HG02588 (cell line): ENCODE results near the gene B3GALNT2.

Source experiments
- ATAC-seq: cut with Tn5 transposase; IDR thresholded peaks from one replicate; pipeline ENCODE4 v1.9.1; 2021; ENCODE audit warnings: mild to moderate bottlenecking, moderate library complexity; ENCODE audit not compliant: unreplicated experiment

The B3GALNT2 gene

DNA sequence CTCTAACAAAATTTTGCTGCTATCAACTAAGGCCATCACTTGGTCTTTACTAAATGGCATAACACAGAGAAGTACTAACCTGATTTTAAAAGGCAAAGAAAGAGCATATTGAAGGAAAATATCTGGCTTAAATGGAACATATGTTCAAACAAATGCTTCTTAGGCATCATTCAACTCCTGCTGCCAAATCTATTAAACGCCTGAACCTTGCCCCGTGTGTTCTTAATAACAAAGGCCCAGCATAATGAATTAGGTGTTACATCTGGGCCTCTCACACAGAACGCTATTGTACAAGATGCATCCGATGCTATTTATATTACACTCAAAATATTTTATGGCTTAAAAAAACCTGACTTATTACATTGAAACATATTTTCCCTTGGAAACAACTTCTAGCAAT is 48.4 kb downstream of the B3GALNT2 start:
- no peak for ATAC-seq

- no peak for ATAC-seq
These were observed 49.2 kb downstream of the B3GALNT2 start for GRCh38 chr1:235455097-235455496.

DNA sequence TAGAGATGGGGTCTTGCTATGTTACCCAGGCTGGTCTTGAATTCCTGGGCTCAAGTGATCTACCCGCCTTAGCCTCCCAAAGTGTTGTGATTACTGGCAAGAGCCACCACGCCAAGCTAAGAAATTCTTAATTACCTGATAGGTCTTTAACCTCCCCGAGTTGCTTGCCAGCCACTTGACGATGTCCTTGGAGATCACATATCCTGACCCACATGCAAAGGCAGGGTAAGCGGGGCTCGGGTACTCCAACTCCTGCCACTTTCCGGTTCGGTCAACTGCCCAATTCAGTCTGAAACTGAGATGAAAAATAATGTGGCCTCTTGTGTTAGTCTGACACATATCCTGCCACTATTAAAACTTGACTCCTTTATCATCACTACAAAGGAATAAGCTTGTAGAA is 50.2 kb downstream of the B3GALNT2 start:
- ATAC-seq: no peak

DNA sequence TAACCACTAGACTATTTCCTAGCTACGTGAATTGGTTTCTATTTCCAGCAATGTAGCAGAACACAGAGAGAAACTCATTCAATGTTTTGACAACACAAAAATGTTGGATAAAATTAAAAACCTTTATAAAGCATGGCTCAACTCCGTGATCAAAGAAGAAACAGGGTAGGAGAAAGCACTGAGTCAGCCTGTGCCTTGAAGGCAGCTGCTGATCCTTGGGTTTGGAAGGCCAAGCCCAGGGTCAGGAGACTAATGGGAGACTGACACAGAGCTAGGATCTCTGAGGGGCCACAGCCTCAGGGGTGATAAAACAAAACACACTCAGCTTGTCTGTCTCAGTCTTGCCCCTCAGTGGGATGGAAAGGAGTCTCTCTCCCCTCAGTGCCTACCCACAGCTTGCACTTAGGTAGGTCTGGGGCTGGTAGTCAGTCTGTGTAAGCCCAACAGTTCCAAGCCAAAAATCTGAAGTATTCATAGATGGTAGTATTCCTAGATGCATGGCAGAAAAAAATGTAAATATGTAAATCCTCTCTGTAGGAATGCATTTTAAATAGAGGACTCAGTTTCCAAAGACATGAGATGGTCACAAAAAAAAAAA is 53.3 kb downstream of the B3GALNT2 start:
- ATAC-seq: no peak

- ATAC-seq: no peak
These were observed 53.8 kb downstream of the B3GALNT2 start for GRCh38 chr1:235450433-235450832.

GRCh38 chr1:235448616-235449015 is 55.6 kb downstream of the B3GALNT2 start:
- ATAC-seq: no peak

DNA sequence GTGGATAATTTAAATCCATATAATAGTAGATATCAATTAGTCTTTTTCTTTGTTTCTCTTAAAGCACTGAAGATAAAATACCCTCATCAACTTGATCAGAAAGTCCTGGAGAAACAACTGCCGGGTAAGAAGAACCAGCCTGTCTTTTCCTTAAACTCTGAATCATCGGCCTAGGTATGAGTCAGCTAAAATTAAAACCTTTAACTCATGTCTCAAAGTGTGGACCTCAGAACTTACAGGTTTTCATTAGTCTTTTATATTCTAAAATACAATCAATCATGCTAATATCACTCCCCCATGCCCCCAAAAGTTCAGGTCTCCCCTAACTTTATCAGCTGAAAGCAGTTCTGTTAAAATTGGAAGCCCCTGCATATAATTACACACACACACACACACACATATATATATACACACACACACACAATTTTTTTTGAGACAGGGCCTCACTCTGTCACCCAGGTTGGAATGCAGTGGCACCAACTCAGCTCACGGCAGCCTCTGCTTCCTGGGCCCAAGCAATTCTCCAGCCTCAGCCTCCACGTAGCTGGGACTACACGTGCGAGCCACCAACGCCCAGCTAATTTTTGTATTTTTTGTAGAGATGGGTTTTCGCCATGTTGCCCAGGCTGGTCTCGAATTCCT is 61.3 kb downstream of the B3GALNT2 start:
- ATAC-seq: no peak

DNA sequence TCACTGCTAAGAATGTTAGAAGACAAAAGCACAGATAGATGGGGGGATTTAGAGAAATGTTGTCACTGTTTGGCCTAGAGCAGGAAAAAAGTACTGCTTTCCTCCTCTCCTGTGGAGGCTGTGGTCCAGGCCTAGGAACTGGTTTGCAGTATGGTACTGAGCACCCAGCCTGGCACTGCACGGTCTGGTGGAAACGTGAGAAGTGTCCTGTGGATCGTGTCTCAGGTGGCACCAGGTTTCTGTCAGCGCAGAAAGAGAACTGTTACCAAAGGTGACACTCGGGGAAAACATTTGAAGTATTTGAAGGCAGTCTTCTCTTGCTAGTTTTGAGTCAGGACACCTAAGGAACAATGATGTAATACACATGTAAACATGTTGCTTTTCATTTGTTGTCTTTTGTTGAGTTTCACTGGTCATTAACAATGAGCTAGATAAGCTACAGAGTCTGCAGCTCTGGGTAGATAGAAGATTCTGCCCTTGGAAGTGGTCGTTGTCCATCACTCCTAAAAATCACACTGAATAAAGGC is 63.0 kb downstream of the B3GALNT2 start:
- ATAC-seq: no peak

- ATAC-seq: no peak
These were observed 70.3 kb downstream of the B3GALNT2 start for GRCh38 chr1:235434001-235434400.

DNA sequence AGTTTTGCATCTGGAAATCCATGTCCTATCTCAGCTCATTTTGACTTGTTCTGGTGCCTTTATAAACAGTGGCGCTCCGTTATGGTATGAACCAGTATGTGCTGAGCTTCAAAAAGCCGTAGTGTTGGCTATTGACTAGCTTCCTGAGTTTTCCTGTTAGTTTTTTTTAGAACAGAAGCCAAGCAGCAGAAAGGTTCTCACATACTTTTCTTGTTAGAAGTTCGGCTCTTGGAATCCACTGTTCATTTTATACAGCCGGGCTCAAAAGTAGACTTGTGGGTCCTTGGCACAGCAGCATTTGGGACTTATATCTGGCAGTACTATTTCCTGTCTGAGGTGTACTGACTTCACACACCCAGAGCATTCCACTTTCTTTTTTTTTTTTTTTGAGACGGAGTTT is 73.3 kb downstream of the B3GALNT2 start:
- ATAC-seq: no peak

DNA sequence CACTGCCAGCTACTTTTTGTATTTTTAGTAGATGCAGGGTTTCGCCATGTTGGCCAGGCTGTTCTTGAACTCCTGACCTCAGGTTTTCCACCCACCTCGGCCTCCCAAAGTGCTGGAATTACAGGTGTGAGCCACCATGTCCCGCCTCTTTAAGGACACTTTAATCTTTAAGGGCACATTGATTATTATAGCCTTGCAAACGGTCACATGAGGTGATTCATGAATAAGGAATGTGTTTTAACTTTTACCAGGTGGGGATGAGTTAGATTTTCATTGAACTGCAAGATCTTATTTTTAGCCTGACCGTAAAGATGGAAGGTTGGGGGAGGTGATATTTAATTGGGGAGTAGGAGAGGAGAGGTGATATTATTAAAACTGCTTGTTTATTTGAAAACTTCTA is 75.1 kb downstream of the B3GALNT2 start:
- ATAC-seq: no peak

DNA sequence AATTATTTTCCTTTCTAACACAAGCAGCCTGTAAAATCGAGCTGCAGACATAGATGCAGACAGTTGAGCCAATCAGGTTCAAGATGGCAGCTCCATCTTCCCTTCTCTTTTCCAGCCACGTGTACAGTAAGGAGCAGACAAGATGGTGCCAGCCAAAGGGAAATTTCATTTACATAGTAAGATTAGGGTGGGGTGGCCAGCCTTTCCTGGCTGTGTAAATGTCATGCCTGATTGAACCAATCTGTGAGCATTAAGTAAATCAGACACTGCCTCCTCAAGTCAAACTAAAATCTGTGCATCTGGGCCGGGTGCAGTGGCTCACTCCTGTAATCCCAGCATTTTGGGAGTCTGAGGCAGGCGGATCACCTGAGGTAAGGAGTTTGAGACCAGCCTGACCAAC is 76.8 kb downstream of the B3GALNT2 start:
- ATAC-seq: no peak

DNA sequence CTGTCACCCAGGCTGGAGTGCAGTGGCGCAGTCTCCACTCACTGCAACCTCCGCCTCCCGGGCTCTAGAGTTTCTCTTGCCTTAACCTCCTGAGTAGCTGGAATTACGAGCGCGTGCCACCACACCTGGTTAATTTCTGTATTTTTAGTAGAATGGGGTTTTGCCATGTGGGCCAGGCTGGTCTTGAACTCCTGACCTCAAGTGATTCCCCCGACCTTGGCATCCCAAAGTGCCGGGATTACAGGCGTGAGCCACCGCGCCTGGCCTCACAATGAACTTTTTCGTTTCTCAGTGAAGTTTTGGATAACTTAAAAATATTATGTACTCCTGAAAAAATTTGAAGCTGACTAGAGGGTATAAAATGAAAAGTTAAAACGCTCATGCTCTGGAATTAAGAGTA is 77.6 kb downstream of the B3GALNT2 start:
- no peak for ATAC-seq

DNA sequence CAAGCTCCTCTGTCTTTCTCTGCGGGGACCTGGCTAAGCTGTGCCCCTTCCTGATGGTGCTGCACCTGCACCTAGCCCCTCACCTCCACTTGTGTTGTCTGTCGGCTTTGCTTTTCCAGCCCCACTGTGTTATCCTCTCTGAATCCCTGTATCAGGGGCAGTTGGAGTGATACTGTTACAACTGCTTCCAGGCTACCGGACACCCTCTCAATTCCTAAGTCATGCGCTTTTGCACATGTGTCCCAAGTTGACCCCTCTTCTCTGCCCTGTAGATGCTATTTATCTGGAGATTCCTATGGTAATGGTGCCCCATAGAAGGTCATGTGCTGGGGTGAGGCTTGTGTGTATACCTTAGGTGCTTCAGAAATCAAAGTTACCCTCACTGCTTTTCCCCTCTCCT is 78.1 kb downstream of the B3GALNT2 start:
- no peak for ATAC-seq

DNA sequence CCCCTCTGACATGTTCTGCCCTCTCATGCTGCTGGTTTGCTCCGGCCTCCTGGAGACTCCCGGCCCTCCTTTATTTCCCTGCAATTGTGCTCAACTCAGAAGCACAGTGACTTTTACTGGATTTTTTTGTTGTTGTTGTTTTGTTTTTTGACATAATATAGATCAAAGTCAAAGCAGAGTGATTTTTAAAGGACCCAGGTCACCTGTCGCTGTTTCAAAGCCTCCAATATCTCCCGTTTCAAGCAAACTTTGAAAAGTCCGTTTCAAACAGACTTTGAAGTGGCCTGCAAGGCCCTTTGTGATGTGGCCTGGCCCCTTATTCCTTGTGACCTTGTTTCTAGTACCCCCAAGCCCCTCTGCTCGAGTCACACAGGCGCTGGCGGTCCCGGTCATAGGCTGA is 78.9 kb downstream of the B3GALNT2 start:
- ATAC-seq: no peak

DNA sequence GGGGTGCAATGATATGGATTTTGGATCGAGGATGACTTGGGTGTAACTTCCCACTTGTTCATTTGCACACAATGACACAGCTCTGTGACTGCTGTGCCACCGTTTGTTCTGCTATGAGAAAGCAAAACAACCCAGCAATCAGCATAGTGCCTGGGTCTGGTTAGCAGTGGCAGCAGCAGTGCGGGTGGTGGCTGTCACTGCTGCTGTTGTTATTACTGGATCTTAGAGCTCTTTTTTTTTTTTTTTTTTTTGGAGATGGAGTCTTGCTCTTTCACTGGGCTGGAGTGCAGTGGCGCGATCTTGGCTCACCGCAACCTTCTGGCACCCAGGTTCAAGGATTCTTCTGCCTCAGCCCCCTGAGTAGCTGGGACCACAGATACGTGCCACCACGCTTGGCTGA is 80.2 kb downstream of the B3GALNT2 start:
- ATAC-seq: no peak

GRCh38 chr1:235423214-235423652 is 81.0 kb downstream of the B3GALNT2 start:
- no peak for ATAC-seq

DNA sequence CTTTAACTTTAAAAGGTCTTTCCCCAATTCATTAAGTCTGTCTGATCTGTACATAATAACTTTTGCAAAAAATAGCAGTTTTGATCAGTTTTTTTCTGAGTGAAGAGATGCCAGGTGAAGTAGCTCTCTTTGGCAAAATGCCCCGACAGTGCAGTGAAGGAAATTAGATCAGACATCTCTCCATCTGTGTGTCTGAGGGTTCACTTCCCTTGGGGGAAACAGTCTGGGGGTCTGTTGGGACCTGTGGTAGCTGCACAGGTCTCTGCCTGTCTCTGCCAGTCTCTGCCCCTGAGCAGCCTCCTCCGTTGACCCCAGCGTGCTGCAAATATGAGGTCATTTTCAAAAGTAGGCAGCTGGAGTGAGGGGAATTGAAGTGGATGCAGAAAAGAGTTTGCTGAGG is 82.5 kb downstream of the B3GALNT2 start:
- ATAC-seq: no peak

DNA sequence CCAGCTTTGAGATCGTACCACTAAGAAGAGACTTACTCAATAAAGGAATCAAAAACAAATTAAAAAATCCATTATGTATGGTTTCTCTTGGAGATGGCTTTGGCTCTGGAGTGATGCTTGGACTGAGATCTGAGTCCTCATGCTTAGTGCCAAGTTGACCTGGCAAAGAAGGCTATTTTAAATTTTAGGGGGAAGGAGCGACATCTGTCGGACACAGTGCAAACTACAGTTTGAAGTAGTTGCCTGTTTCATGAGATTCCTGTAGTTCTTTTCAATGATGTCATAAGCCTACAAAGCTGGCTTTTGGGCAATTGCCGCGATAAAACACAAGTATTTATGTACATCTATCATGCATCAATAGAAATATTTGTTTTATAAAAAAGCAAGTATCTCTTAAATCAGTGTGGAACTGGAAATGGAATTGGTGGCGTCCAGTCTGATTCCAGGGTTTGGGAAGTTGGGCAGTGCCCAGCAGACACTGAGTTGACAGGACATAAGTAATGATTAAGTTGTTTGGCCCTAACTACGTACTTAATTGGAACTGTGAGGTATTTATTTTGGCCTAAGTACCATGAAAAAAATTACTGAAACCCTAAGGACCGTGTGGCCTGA is 87.1 kb downstream of the B3GALNT2 start:
- ATAC-seq: no peak

DNA sequence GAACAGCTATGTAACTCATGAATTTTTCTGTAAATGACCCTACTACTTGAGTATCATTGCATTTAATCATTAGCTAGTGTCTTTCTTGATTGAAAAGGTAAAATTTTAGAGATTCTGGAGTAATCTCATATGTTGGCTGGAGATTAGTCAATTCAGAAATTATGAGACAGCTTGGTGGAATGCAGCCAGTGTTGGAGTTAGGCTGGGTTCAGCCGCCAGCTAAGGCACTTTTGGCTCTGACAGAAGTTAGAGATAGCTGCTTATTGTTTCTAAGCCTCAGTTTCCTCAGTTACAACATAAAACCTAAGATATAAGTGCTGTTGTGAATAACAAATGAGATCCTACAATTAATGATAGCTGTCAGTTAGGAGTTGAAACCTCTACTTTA is 87.6 kb downstream of the B3GALNT2 start:
- no peak for ATAC-seq

DNA sequence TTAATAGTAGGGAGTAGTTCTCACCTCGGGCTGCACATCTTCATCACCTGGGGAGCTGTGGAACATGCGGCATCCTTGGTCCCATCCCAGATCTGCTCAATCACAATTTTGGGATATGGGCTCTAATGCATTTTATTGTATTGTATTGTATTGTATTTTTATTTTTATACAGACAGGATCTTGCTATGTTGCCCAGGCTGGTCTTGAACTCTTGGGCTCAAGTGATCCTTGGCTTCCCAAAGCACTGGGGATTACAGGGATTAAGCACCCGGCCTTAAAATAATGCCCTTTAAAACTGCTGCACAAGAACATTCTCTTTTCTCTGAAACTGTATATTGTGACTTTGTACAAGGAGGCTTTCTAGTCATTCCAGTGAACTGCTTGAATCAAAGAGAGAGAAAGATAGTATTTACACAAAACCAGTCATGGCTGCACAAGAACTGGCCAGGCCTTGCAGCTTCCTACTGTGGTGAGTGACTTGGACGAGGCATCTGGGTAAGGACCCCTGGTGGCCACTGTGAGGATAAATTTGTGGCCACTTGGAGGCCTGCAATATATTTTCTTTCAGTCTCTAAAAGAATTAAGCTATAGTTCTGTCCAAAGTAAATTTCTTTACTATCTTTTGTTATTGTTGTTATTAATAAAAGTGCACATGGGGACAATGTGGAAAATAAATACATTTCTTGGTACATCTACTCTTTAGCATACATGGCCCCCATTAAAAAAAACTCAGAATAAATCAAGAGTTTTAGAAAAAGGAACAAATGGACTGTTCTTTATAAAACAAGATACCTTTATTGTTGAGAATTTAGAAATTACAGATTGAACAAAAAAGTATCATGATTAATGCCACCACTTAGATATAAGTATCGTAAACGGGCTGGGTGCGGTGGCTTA is 89.0 kb downstream of the B3GALNT2 start:
- no peak for ATAC-seq
